GM23248 (cell line): Measurements from ENCODE around the gene AFAP1. TPM values are rescaled to one million over a fixed set of nuclear protein-coding genes. Genes with fewer than 3 reads are reported as not detected.

Source experiments
- DNase-seq: peaks from one replicate; pipeline ENCODE4 v3.0.0-alpha.2; 2015
- H2AFZ ChIP-seq: fragments of 200-600 bp; sonication (generic); 2 replicates; pipeline ENCODE4 v1.6.1; 2016; ENCODE audit warnings: antibody characterized with exemption
- H3F3A ChIP-seq: fragments of 200-600 bp; sonication (generic); 2 replicates; pipeline ENCODE4 v1.6.1; 2016; ENCODE audit warnings: mild to moderate bottlenecking, antibody characterized with exemption, mixed run types; ENCODE audit not compliant: insufficient read depth
- H3K27ac ChIP-seq: fragments of 200-600 bp; sonication (generic); 2 replicates; pipeline ENCODE4 v1.5.1; 2016; ENCODE audit warnings: mild to moderate bottlenecking
- H3K27me3 ChIP-seq: fragments of 200-600 bp; sonication (generic); replicated peaks from 2 replicates; pipeline ENCODE4 v1.6.1; 2016; ENCODE audit warnings: mild to moderate bottlenecking; ENCODE audit not compliant: insufficient read depth
- H3K36me3 ChIP-seq: fragments of 200-600 bp; sonication (generic); 2 replicates; pipeline ENCODE4 v1.6.1; 2016; ENCODE audit warnings: low read depth, mild to moderate bottlenecking
- H3K4me1 ChIP-seq: fragments of 200-600 bp; sonication (generic); 2 replicates; pipeline ENCODE4 v1.6.1; 2016; ENCODE audit warnings: mild to moderate bottlenecking; ENCODE audit not compliant: insufficient read depth
- H3K4me2 ChIP-seq: fragments of 200-600 bp; sonication (generic); one replicate; pipeline ENCODE4 v1.6.1; 2016; ENCODE audit warnings: mild to moderate bottlenecking; ENCODE audit not compliant: unreplicated experiment
- H3K4me3 ChIP-seq: fragments of 200-600 bp; sonication (generic); 2 replicates; pipeline ENCODE4 v1.5.1; 2016; ENCODE audit warnings: mild to moderate bottlenecking
- H3K79me2 ChIP-seq: fragments of 200-600 bp; sonication (generic); 2 replicates; pipeline ENCODE4 v1.6.1; 2016; ENCODE audit warnings: mild to moderate bottlenecking; ENCODE audit not compliant: insufficient read depth
- H3K9ac ChIP-seq: fragments of 200-600 bp; sonication (generic); 2 replicates; pipeline ENCODE4 v1.6.1; 2016; ENCODE audit warnings: mild to moderate bottlenecking
- H3K9me2 ChIP-seq: fragments of 200-600 bp; sonication (generic); 2 replicates; pipeline ENCODE4 v1.6.1; 2016; ENCODE audit warnings: mixed run types, mild to moderate bottlenecking, moderate library complexity; ENCODE audit not compliant: insufficient read depth
- H3K9me3 ChIP-seq: fragments of 200-600 bp; sonication (generic); one replicate; pipeline ENCODE4 v1.6.1; 2017; ENCODE audit warnings: low read depth
- H4K20me1 ChIP-seq: fragments of 200-600 bp; sonication (generic); 2 replicates; pipeline ENCODE4 v1.6.0; 2016; ENCODE audit not compliant: insufficient read depth
- EZH2 ChIP-seq: fragments of 200-600 bp; sonication (generic); IDR thresholded peaks from 2 replicates; pipeline ENCODE4 v1.6.1; 2018; ENCODE audit warnings: antibody characterized with exemption, mild to moderate bottlenecking; ENCODE audit not compliant: insufficient read depth, poor library complexity, severe bottlenecking
- EZH2phosphoT487 ChIP-seq: fragments of 200-600 bp; sonication (generic); IDR thresholded peaks from 2 replicates; pipeline ENCODE4 v1.6.1; 2018; ENCODE audit warnings: antibody characterized with exemption, moderate library complexity, mild to moderate bottlenecking, low read depth; ENCODE audit not compliant: insufficient read depth
- WGBS, 2 experiments: methylation state at CpG; one replicate each; pipeline ENCODE4 v1.1.6; 2015 to 2017; ENCODE audit warnings: low lambda C conversion rate in 2 of 2, low coverage in 1 of 2; ENCODE audit errors: missing lambda C conversion rate in 2 of 2; 5-methylcytosine and 5-hydroxymethylcytosine counted together
- in situ Hi-C: fragments of 300-500 bp; cut with MboI; formaldehyde crosslinking; loops from 2 replicates; pipeline ENCODE4 v1.15.0; 2020
- polyA plus RNA-seq: library from polyadenylated mRNA; unstranded; fragments of >200 nt; fragmentation: Nextera tagmentation; extraction: Ambion mirVana; gene quantifications from 2 replicates; pipeline ENCODE4 v1.2.1, GENCODE V29; 2016
- total RNA-seq: library from RNA; depleted of rRNA; stranded (reverse); fragments of >200 nt; shearing (Covaris generic); gene quantifications from 2 replicates; pipeline ENCODE4 v1.2.3, GENCODE V29; 2014; rRNA removed

Gene AFAP1, protein sequence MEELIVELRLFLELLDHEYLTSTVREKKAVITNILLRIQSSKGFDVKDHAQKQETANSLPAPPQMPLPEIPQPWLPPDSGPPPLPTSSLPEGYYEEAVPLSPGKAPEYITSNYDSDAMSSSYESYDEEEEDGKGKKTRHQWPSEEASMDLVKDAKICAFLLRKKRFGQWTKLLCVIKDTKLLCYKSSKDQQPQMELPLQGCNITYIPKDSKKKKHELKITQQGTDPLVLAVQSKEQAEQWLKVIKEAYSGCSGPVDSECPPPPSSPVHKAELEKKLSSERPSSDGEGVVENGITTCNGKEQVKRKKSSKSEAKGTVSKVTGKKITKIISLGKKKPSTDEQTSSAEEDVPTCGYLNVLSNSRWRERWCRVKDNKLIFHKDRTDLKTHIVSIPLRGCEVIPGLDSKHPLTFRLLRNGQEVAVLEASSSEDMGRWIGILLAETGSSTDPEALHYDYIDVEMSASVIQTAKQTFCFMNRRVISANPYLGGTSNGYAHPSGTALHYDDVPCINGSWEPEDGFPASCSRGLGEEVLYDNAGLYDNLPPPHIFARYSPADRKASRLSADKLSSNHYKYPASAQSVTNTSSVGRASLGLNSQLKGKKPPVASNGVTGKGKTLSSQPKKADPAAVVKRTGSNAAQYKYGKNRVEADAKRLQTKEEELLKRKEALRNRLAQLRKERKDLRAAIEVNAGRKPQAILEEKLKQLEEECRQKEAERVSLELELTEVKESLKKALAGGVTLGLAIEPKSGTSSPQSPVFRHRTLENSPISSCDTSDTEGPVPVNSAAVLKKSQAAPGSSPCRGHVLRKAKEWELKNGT
- total RNA-seq (103 and 152 TPM in 2 replicates), polyA plus RNA-seq (52.0 and 54.4 TPM in 2 replicates)

DNA sequence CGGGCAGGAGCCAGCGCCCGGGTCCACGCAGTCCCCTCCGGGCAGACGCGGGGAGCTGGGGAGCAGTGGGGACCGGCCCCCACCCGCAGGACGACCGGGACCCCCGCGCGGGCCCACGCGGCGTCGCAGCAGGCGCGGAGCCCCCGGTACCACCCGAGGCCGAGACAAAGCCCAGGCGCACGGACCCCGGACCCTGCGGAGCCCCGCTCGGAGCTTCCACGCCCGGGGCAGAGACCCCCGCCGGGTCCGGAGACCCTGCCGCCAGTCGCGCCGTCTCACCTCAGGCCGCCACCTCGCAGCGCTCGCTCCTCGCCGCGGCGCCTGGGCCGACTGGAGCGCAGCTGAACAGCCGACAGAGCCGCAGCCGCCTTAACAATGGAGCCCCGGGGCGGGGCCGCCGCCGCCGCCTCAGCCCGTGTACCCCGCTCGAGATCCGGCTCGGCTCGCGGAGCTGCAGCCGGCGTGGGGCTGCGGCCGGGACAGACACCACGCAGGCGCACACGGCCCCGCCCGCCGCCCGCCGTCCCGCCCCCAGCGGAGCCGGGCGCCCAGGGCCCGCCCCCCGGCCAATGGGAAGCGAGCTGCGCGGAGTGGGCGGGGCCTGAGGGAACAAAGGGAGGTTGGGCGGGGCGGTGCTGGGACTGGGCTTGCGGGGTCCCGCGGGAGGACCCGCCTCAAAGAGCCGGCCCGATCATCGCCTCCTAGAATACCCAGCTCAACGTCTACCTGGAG, at the start of gene AFAP1:
AFAP1 (minus strand) TSS at position 485 of the 732 bp plus-strand sequence. CDS start 67,783 bp downstream, outside the sequence.
- 1 to 2% methylated on average over 55 to 82 of the region's 96 CpGs for WGBS, 2 experiments
- H3K36me3 ChIP-seq = no peaks in the 10 kb centered on the region
- peaks cover 29% of the 10 kb centered on the region for H3K4me1 ChIP-seq
- peak within 1 kb of the TSS; percentile 66 for H3K27ac ChIP-seq
- in situ Hi-C loops = no loop called here
- TF ChIP-seq EZH2phosphoT487 (no peak), EZH2 (no peak)
- H3K27me3 ChIP-seq = no peaks in the 10 kb centered on the region
- H3F3A ChIP-seq = peaks cover 26% of the 10 kb centered on the region
- no peaks in the 10 kb centered on the region for H3K9me3 ChIP-seq
- peak within 1 kb of the TSS; percentile 96 for H3K4me2 ChIP-seq
- peak; percentile 97 for DNase-seq
- no peaks in the 10 kb centered on the region for H4K20me1 ChIP-seq
- H3K9ac ChIP-seq = peak within 1 kb of the TSS; percentile 90
- peak within 1 kb of the TSS; percentile 93 for H3K4me3 ChIP-seq
- H3K9me2 ChIP-seq = no peaks in the 10 kb centered on the region
- peak within 1 kb of the TSS; percentile 71 for H2AFZ ChIP-seq
- peaks cover 50% of the 10 kb centered on the region for H3K79me2 ChIP-seq

DNA sequence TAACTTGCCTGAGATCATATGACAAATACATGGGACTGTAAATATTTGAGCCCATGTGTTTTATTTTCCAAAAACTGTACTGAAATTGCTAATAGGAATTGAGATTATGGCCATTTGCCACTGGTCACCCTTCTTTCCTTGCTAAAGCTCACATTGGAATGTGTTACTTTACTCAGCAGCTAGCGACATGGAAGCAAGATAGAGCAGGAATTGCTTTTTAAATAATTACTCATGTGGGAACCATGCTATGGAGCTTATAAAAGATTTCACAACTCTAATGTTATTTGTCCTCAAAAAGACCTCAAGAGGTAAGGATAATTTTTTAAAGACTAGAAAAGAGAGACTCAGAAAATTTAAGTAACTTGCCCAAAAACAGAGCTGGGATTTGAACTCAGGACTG, 48.8 kb upstream of the AFAP1 start:
- Histone ChIP-seq H3K4me1 (peaks cover 14% of the 10 kb centered on the region), H2AFZ (no peak overlapping the region), H3K4me2 (peak overlapping the region; percentile 33), H3K9me2 (no peaks in the 10 kb centered on the region), H3K27me3 (no peaks in the 10 kb centered on the region), H3K4me3 (no peak overlapping the region), H3K9ac (peak overlapping the region; percentile 44; the same call in 1 of the 2 replicates), H3K79me2 (0 out of 2 replicates have a peak, but pooled peaks cover 5% of the 10 kb centered on the region), H3K36me3 (no peaks in the 10 kb centered on the region), H3F3A (no peaks in the 10 kb centered on the region; the same call in 1 of the 2 replicates), H3K27ac (peak overlapping the region; percentile 74), H4K20me1 (no peaks in the 10 kb centered on the region), H3K9me3 (no peaks in the 10 kb centered on the region)
- DNase-seq = peak; percentile 91
- WGBS, 2 experiments = 3 to 11% methylated on average over 1 of the region's 1 CpG
- in situ Hi-C loops = loop anchor here (10.0 kb wide), 1 partner anchor 184 kb away; no protein-coding TSS in a partner anchor
- TF ChIP-seq EZH2 = no peak
- TF ChIP-seq EZH2phosphoT487 = no peak

DNA sequence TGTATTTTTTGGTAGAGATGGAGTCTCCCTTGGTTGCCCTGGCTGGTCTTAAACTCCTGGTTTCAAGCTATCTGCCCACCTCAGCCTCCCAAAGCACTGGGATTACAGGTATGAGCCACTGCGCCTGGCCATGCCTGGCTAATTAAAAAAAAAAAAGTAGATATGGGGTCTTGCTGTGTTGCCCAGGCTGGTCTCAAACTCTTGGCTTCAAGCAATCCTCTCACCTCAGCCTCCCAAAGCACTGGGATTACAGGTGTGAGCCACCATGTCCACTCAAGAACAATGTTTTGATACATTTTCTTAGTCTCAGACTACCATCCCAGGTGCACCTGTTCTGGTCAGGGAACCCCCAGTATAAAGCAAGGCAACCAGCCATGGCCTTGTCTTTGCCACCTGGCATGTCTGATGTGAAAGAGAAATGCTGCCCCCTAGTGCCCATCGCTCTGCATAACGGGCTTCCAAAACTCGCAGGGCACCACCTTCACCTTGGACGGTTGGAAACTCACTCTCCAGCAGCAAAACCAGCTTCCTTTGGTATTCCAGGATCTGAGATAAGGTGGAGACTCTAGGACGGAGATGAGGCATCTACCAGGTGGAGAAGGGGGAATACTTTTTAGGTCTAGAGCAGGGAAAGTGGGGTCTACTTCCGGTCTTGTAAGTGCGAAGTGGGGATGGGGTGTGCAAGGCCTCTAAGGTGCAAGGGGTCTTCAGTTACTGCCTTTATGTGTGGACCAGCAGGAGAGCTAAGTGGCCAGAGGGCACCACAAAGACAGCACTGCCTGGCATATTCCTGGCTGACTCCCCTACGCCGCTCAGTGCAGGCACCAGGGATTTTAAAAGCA, 47.7 kb upstream of the AFAP1 start:
- no peaks in the 10 kb centered on the region for H3K9me3 ChIP-seq
- no peaks in the 10 kb centered on the region for H3K9me2 ChIP-seq
- H3K4me2 ChIP-seq = no peak overlapping the region
- H3K79me2 ChIP-seq = 0 out of 2 replicates have a peak, but pooled peaks cover 5% of the 10 kb centered on the region
- in situ Hi-C loops = loop anchor here (10.0 kb wide), 1 partner anchor 183 kb away; no protein-coding TSS in a partner anchor
- H3K9ac ChIP-seq = peak overlapping the region; percentile 44; the same call in 1 of the 2 replicates
- H3K4me1 ChIP-seq = peaks cover 14% of the 10 kb centered on the region
- H3K36me3 ChIP-seq = no peaks in the 10 kb centered on the region
- DNase-seq = peak; percentile 82
- no peak for TF ChIP-seq EZH2phosphoT487
- TF ChIP-seq EZH2 = no peak
- no peak overlapping the region for H3K4me3 ChIP-seq
- H2AFZ ChIP-seq = no peak overlapping the region
- H4K20me1 ChIP-seq = no peaks in the 10 kb centered on the region
- peak overlapping the region; percentile 74 for H3K27ac ChIP-seq
- no peaks in the 10 kb centered on the region for H3K27me3 ChIP-seq
- 43 to 44% methylated on average over 10 of the region's 10 CpGs for WGBS, 2 experiments
- H3F3A ChIP-seq = no peaks in the 10 kb centered on the region; the same call in 1 of the 2 replicates
